Muscle of leg (tissue), 11 donors: ENCODE results near the gene SYPL1. TPM values are rescaled to one million over a fixed set of nuclear protein-coding genes. Genes with fewer than 3 reads are reported as not detected.
A peak's percentile ranks its signal among the peaks of the same experiment; 100 is the strongest.

Experiments
- DNase-seq: peaks from one replicate; pipeline ENCODE4 v3.0.0; 2013
- H3K27ac ChIP-seq: one replicate; pipeline ENCODE4 v1.5.1; 2013; ENCODE audit warnings: mild to moderate bottlenecking, low read length, control low read depth
- H3K27me3 ChIP-seq: one replicate; pipeline ENCODE4 v1.6.1; 2013; ENCODE audit warnings: low read length; ENCODE audit not compliant: control insufficient read depth, insufficient read depth
- H3K36me3 ChIP-seq: one replicate; pipeline ENCODE4 v1.6.1; 2013; ENCODE audit warnings: low read length; ENCODE audit not compliant: control insufficient read depth, insufficient read depth
- H3K4me1 ChIP-seq: one replicate; pipeline ENCODE4 v1.6.1; 2013; ENCODE audit warnings: low read length; ENCODE audit not compliant: control insufficient read depth, insufficient read depth
- H3K4me3 ChIP-seq: one replicate; pipeline ENCODE4 v1.5.1; 2013; ENCODE audit warnings: low read length, control low read depth
- H3K9me3 ChIP-seq: replicated peaks from 2 replicates; pipeline ENCODE4 v1.6.1; 2013; ENCODE audit warnings: low read depth, low read length; ENCODE audit not compliant: control insufficient read depth
- WGBS: methylation state at CpG from one replicate; pipeline ENCODE4 v1.1.5; 2013; ENCODE audit warnings: missing lambda C conversion rate; ENCODE audit not compliant: insufficient coverage; 5-methylcytosine and 5-hydroxymethylcytosine counted together
- polyA plus RNA-seq, 8 donors: library from polyadenylated mRNA; unstranded; fragments of 120-200 nt; gene quantifications; one replicate each; pipeline versions ENCODE4 v1.2.1 to v1.2.3, GENCODE V29; 2013; ENCODE audit warnings: inconsistent platforms in 1 of 8, low replicate concordance in 1 of 8; ENCODE audit not compliant: insufficient read length in 8 of 8, insufficient read depth in 1 of 8
- total RNA-seq: library from RNA; stranded (reverse); fragments of 120-200 nt; gene quantifications from one replicate; pipeline ENCODE4 v1.2.4, GENCODE V29; 2013

Gene SYPL1
- total and polyA plus RNA-seq, 9 donors = 31.3 to 69.3 (median 58.4) TPM

- no peak overlapping the region for H3K27ac ChIP-seq
- 79% methylated on average over 7 of the region's 9 CpGs for WGBS
Measured at GRCh38 chr7:106069471-106070200, 42.5 kb downstream of the SYPL1 start.

GRCh38 chr7:106068986-106069385 is 43.1 kb downstream of the SYPL1 start:
- DNase-seq = no peak
- Histone ChIP-seq H3K9me3 (no peaks in the 10 kb centered on the region), H3K4me3 (no peak overlapping the region), H3K27ac (no peak overlapping the region), H3K36me3 (no peaks in the 10 kb centered on the region), H3K27me3 (no peaks in the 10 kb centered on the region), H3K4me1 (peaks cover 32% of the 10 kb centered on the region)
- no CpG with 5 or more reads among the region's 3 CpGs for WGBS

More at GRCh38 chr7:106069471-106070200, 42.5 kb downstream of the SYPL1 start:
- H3K9me3 ChIP-seq = no peaks in the 10 kb centered on the region
- H3K27me3 ChIP-seq = no peaks in the 10 kb centered on the region
- no peak for DNase-seq
- H3K4me1 ChIP-seq = peaks cover 26% of the 10 kb centered on the region
- H3K36me3 ChIP-seq = no peaks in the 10 kb centered on the region
- H3K4me3 ChIP-seq = no peak overlapping the region

GRCh38 chr7:106068538-106068961 is 43.6 kb downstream of the SYPL1 start:
- 91% methylated on average over 4 of the region's 4 CpGs for WGBS
- H3K9me3 ChIP-seq = no peaks in the 10 kb centered on the region
- DNase-seq = no peak
- no peak overlapping the region for H3K27ac ChIP-seq
- H3K36me3 ChIP-seq = no peaks in the 10 kb centered on the region
- no peak overlapping the region for H3K4me3 ChIP-seq
- peaks cover 31% of the 10 kb centered on the region for H3K4me1 ChIP-seq
- no peaks in the 10 kb centered on the region for H3K27me3 ChIP-seq

GRCh38 chr7:106067678-106068077 is 44.4 kb downstream of the SYPL1 start:
- no peak for DNase-seq
- peaks cover 31% of the 10 kb centered on the region for H3K4me1 ChIP-seq
- no peaks in the 10 kb centered on the region for H3K27me3 ChIP-seq
- no peaks in the 10 kb centered on the region for H3K9me3 ChIP-seq
- H3K36me3 ChIP-seq = no peaks in the 10 kb centered on the region
- H3K27ac ChIP-seq = no peak overlapping the region
- WGBS = 100% methylated on average over 2 of the region's 3 CpGs
- H3K4me3 ChIP-seq = no peak overlapping the region

- no peaks in the 10 kb centered on the region for H3K27me3 ChIP-seq
- DNase-seq = peak; percentile 51
- no peaks in the 10 kb centered on the region for H3K36me3 ChIP-seq
- H3K9me3 ChIP-seq = no peaks in the 10 kb centered on the region
- peaks cover 27% of the 10 kb centered on the region for H3K4me1 ChIP-seq
- 37% methylated on average over 11 of the region's 26 CpGs for WGBS
- peak overlapping the region; percentile 43 for H3K27ac ChIP-seq
- peak overlapping the region; percentile 1 for H3K4me3 ChIP-seq
Measured at GRCh38 chr7:106065575-106066500, 46.3 kb downstream of the SYPL1 start.

- 20% methylated on average over 13 of the region's 14 CpGs for WGBS
- no peaks in the 10 kb centered on the region for H3K36me3 ChIP-seq
- H3K4me1 ChIP-seq = peaks cover 27% of the 10 kb centered on the region
- H3K4me3 ChIP-seq = peak overlapping the region; percentile 1
- H3K27ac ChIP-seq = peak overlapping the region; percentile 43
- DNase-seq = peak; percentile 94
- no peaks in the 10 kb centered on the region for H3K9me3 ChIP-seq
- no peaks in the 10 kb centered on the region for H3K27me3 ChIP-seq
Measured at GRCh38 chr7:106064771-106065574, 47.1 kb downstream of the SYPL1 start.

GRCh38 chr7:106064316-106064715 is 47.8 kb downstream of the SYPL1 start:
- peak overlapping the region; percentile 43 for H3K27ac ChIP-seq
- H3K9me3 ChIP-seq = no peaks in the 10 kb centered on the region
- no peak overlapping the region for H3K4me3 ChIP-seq
- no peaks in the 10 kb centered on the region for H3K27me3 ChIP-seq
- no peak for DNase-seq
- 54% methylated on average over 6 of the region's 8 CpGs for WGBS
- H3K4me1 ChIP-seq = peaks cover 27% of the 10 kb centered on the region
- no peaks in the 10 kb centered on the region for H3K36me3 ChIP-seq

GRCh38 chr7:106063692-106064091 is 48.4 kb downstream of the SYPL1 start:
- Histone ChIP-seq H3K27ac (no peak overlapping the region), H3K4me1 (peaks cover 22% of the 10 kb centered on the region), H3K9me3 (no peaks in the 10 kb centered on the region), H3K36me3 (no peaks in the 10 kb centered on the region), H3K27me3 (no peaks in the 10 kb centered on the region), H3K4me3 (no peak overlapping the region)
- DNase-seq = no peak
- 70% methylated on average over 1 of the region's 2 CpGs for WGBS

- WGBS = 84% methylated on average over 6 of the region's 6 CpGs
- no peaks in the 10 kb centered on the region for H3K36me3 ChIP-seq
- no peaks in the 10 kb centered on the region for H3K27me3 ChIP-seq
- H3K4me1 ChIP-seq = peaks cover 21% of the 10 kb centered on the region
- H3K27ac ChIP-seq = no peak overlapping the region
- DNase-seq = no peak
- H3K9me3 ChIP-seq = no peaks in the 10 kb centered on the region
- H3K4me3 ChIP-seq = no peak overlapping the region
Measured at GRCh38 chr7:106063024-106063423, 49.1 kb downstream of the SYPL1 start.
